ENCODE measurements around the gene COP1.

COP1 gene

DNA sequence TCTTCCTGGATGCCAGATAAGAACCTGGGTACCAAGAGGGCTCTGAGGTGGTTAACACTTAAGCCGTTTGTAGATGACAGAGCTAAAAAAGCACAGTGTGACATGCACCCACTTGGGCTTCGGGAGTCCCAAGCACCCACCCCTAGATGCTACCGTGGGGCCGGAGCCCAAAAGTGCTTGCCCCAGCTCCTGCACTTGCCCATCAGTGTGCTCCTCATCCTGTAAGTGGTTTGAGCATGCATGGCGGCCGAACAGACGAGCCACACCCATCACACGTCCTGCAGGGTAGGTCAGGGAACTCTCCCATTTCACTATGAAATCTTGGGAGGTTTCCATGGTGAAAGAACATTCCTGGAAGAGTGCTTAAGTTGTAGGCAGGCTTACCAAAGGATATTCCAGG is 304.8 kb downstream of the COP1 start:
- TF ChIP-seq, protein P1, sequence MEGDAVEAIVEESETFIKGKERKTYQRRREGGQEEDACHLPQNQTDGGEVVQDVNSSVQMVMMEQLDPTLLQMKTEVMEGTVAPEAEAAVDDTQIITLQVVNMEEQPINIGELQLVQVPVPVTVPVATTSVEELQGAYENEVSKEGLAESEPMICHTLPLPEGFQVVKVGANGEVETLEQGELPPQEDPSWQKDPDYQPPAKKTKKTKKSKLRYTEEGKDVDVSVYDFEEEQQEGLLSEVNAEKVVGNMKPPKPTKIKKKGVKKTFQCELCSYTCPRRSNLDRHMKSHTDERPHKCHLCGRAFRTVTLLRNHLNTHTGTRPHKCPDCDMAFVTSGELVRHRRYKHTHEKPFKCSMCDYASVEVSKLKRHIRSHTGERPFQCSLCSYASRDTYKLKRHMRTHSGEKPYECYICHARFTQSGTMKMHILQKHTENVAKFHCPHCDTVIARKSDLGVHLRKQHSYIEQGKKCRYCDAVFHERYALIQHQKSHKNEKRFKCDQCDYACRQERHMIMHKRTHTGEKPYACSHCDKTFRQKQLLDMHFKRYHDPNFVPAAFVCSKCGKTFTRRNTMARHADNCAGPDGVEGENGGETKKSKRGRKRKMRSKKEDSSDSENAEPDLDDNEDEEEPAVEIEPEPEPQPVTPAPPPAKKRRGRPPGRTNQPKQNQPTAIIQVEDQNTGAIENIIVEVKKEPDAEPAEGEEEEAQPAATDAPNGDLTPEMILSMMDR (IDR thresholded peaks at IDR 0.05; ENCODE audit: insufficient read depth, low read depth, low read length, missing control alignments) = no peak
- no peak for DNase-seq (ENCODE audit: low read depth)
- H3K4me3 ChIP-seq (ENCODE audit: low read depth, low read length) = no peak overlapping the region

DNA sequence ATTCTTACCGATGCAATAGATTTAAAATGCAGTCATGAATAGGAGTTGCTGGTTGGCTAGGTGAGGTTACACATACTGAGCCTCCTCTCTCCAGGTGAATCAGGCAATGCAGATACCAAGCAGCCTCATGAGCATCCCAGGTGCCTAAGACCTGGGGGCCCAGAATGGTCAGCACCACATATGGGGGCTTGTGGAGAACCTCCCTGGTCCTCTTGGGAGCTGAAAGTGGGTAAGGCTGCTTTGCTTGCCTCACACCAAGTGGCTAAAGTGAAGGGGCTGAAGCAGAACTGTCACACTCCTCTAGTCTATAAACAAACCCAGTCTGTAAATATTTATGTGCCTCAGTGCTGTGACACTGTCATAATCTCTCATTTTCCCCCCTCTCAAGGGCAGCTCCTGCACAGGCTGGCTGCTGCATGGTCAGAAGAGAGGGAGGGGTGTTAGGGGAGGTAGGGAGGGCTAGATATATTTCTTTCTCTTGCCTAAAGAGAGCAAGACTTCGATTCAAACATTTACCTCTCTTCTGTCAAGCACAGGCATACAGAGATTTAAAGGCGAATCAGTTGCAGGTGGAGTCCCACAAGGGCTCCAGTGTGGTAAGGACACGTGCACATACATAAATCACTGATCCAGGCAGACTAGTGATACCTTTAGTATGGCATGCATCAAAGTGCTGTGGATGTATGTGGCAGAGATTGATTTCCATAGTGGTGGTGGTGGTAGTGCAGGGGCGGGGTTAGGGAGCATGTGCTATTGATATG is 305.8 kb downstream of the COP1 start:
- TF ChIP-seq, protein P1 (IDR thresholded peaks at IDR 0.05; ENCODE audit: insufficient read depth, low read depth, low read length, missing control alignments) = no peak
- no peak overlapping the region for H3K4me3 ChIP-seq (ENCODE audit: low read depth, low read length)
- no peak for DNase-seq (ENCODE audit: low read depth)

DNA sequence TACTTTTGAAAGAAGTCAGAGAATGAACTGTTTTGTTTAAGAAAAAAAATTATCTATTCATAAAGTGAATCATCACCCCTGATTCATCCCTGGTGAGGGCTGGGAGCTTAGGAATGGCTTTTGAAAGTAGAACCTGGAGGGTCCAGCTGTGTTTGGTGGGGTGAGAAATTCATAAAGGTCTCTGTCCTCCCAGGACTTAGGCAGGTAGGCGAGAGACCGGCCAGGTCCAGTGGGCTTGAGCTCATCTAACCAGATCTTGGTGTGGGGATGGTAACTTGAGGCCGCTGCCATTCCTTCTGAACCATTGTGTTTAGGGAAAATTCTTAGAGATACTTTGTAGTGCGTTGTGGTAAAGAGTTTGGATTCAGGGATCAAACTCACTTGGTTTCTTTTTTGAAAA is 306.9 kb downstream of the COP1 start:
- TF ChIP-seq, protein P1 (IDR thresholded peaks at IDR 0.05; ENCODE audit: insufficient read depth, low read depth, low read length, missing control alignments) = no peak
- no peak for DNase-seq (ENCODE audit: low read depth)
- no peak overlapping the region for H3K4me3 ChIP-seq (ENCODE audit: low read depth, low read length)

DNA sequence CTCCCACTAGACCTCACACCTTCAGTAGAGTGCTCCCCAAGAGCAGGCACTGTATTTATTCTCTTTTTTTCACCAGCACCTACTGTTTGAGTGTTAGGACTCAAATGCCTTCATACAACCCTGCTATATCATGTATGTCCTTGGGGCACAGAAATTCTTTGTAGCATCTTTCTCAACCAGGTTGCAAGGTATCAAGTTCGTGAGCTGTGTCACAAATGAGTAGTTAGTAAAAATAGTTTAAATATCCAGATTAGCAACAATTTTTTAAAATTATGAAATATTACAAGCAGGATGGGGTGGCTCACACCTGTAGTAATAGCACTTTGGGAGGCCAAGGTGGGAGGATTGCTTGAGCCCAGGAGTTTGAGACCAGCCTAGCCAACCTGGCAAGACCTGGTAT is 311.1 kb downstream of the COP1 start:
- TF ChIP-seq, protein P1 (IDR thresholded peaks at IDR 0.05; ENCODE audit: insufficient read depth, low read depth, low read length, missing control alignments) = no peak
- no peak overlapping the region for H3K4me3 ChIP-seq (ENCODE audit: low read depth, low read length)
- DNase-seq (ENCODE audit: low read depth) = no peak
